HepG2 (cell line): ENCODE measurements around the gene QDPR. TPM values are rescaled to one million over a fixed set of nuclear protein-coding genes. Genes with fewer than 3 reads are reported as not detected.

Experiments
- ATAC-seq: fragments of 200-7000 bp; cut with Tn5 transposase; 3 replicates; pipeline ENCODE4 v1.9.1; 2020; ENCODE audit warnings: mild to moderate bottlenecking, moderate library complexity
- BruUV-seq: library from RNA; stranded (reverse); fragments of 400-500 nt; replicated peaks from 2 replicates; lab custom pipeline; 2021; lab: Mats Ljungman, UMichigan
- CTCF ChIA-PET: fragments of 300-600 bp; formaldehyde crosslinking; extraction: SDS; loops from one replicate; lab custom pipeline; 2021; ENCODE audit warnings: low total read pairs, inconsistent platforms, low intra/inter-chr PET ratio; lab: Yijun Ruan, JAX
- POLR2A ChIA-PET: fragments of 350-600 bp; sonication (Branson Sonifier 250); formaldehyde crosslinking; loops from one replicate; lab custom pipeline; 2020; ENCODE audit warnings: antibody characterized with exemption, inconsistent platforms; lab: Yijun Ruan, JAX
- DNase-seq: peaks from one replicate; pipeline ENCODE4 v3.0.0-alpha.2; 2015; ENCODE audit warnings: low spot score
- FAIRE-seq: peaks from 3 replicates; lab custom pipeline; 2011; peaks lifted over from hg19 to GRCh38; lab: Jason Lieb, UNC
- H2AFZ ChIP-seq: one replicate; pipeline ENCODE4 v1.6.1; 2011; ENCODE audit warnings: low read length, inconsistent platforms
- H3K27ac ChIP-seq: fragments of 300-600 bp; 3 replicates; pipeline ENCODE4 v1.8.0; 2011; ENCODE audit warnings: mixed run types, mild to moderate bottlenecking, mixed read lengths, low read length, inconsistent platforms; ENCODE audit not compliant: insufficient read depth; ENCODE audit errors: extremely low read length
- H3K27me3 ChIP-seq, 2 experiments: fragments of 200-600 bp in 1 of 2; 2 replicates in 1 of 2; 3 replicates in 1 of 2; pipeline versions ENCODE4 v1.6.0 to v1.8.0; 2011; ENCODE audit warnings: low read length in 2 of 2, mild to moderate bottlenecking in 2 of 2, moderate library complexity in 2 of 2, inconsistent platforms in 1 of 2; ENCODE audit not compliant: insufficient read depth in 2 of 2, control insufficient read depth in 1 of 2
- H3K36me3 ChIP-seq, 2 experiments: fragments of 200-600 bp in 1 of 2; replicated peaks in 1 of 2; 2 replicates in 1 of 2; 3 replicates in 1 of 2; pipeline versions ENCODE4 v1.5.1 to v1.8.0; 2011; ENCODE audit warnings: low read length in 2 of 2, inconsistent platforms in 1 of 2; ENCODE audit not compliant: insufficient read depth in 2 of 2, control insufficient read depth in 1 of 2
- H3K4me1 ChIP-seq: 2 replicates; pipeline ENCODE4 v1.5.1; 2012; ENCODE audit warnings: low read length, inconsistent platforms; ENCODE audit not compliant: insufficient read depth
- H3K4me2 ChIP-seq: 2 replicates; pipeline ENCODE4 v1.6.0; 2011; ENCODE audit warnings: low read depth, low read length, inconsistent platforms
- H3K4me3 ChIP-seq, 3 experiments: fragments of 200-600 bp in 1 of 3; sonication (generic), shearing (Covaris generic) in 1 of 3; replicated peaks in 1 of 3; 2 replicates each; pipeline ENCODE4 v1.5.1; 2011 to 2016; ENCODE audit warnings: low read length in 3 of 3, inconsistent platforms in 2 of 3, low read depth in 2 of 3, mild to moderate bottlenecking in 2 of 3, control low read depth in 1 of 3, mixed read lengths in 1 of 3; ENCODE audit not compliant: insufficient read depth in 1 of 3
- H3K79me2 ChIP-seq: one replicate; pipeline ENCODE4 v1.6.1; 2011; ENCODE audit warnings: low read length, inconsistent platforms; ENCODE audit not compliant: insufficient read depth
- H3K9ac ChIP-seq: 2 replicates; pipeline ENCODE4 v1.6.0; 2011; ENCODE audit warnings: mild to moderate bottlenecking, low read depth, low read length, inconsistent platforms; ENCODE audit not compliant: insufficient read depth
- H3K9me3 ChIP-seq: 2 replicates; pipeline ENCODE4 v1.5.1; 2012; ENCODE audit warnings: mild to moderate bottlenecking, low read length
- H4K20me1 ChIP-seq: 2 replicates; pipeline ENCODE4 v1.6.0; 2011; ENCODE audit warnings: inconsistent platforms, mild to moderate bottlenecking, low read length, moderate library complexity; ENCODE audit not compliant: insufficient read depth
- ATF4 ChIP-seq, 2 experiments: fragments of 450-650 bp in 1 of 2; sonication (generic) in 1 of 2; formaldehyde crosslinking; IDR thresholded peaks; 2 replicates each; pipeline versions ENCODE4 v1.5.0 to v1.8.0; 2020 to 2022; ENCODE audit warnings: mild to moderate bottlenecking in 1 of 2, missing genetic modification reagents in 1 of 2
- DDIT3 ChIP-seq: sonication (generic); formaldehyde crosslinking; IDR thresholded peaks from 2 replicates; pipeline ENCODE4 v1.4.0; 2020; ENCODE audit warnings: mild to moderate bottlenecking, missing genetic modification reagents
- HMGXB4 ChIP-seq, 2 experiments: sonication (generic) in 1 of 2; formaldehyde crosslinking in 1 of 2; IDR thresholded peaks; 2 replicates each; pipeline versions ENCODE4 v1.4.0 to v1.6.1; 2018 to 2020; ENCODE audit warnings: missing genetic modification reagents in 2 of 2, borderline replicate concordance in 1 of 2, low read depth in 1 of 2, mild to moderate bottlenecking in 1 of 2, missing biosample characterization in 1 of 2
- IKZF1 ChIP-seq: fragments of 450-650 bp; IDR thresholded peaks from 2 replicates; pipeline ENCODE4 v1.7.1; 2016
- JUND ChIP-seq: sonication (generic); formaldehyde crosslinking; IDR thresholded peaks from 2 replicates; pipeline ENCODE4 v1.8.0; 2022; ENCODE audit warnings: mild to moderate bottlenecking, missing genetic modification reagents
- MAFG ChIP-seq: sonication (generic); formaldehyde crosslinking; IDR thresholded peaks from 2 replicates; pipeline ENCODE4 v1.5.1; 2020; ENCODE audit warnings: mild to moderate bottlenecking, missing genetic modification reagents
- MZF1 ChIP-seq: sonication (generic); formaldehyde crosslinking; IDR thresholded peaks from 2 replicates; pipeline ENCODE4 v1.8.1; 2023; ENCODE audit warnings: mild to moderate bottlenecking, missing genetic modification reagents, borderline replicate concordance
- PATZ1 ChIP-seq: sonication (generic); formaldehyde crosslinking; IDR thresholded peaks from 2 replicates; pipeline ENCODE4 v1.4.0; 2020; ENCODE audit warnings: missing genetic modification reagents
- YEATS4 ChIP-seq: sonication (generic); formaldehyde crosslinking; IDR thresholded peaks from 2 replicates; pipeline ENCODE4 v1.4.0; 2020; ENCODE audit warnings: missing genetic modification reagents, borderline replicate concordance
- ZBTB34 ChIP-seq: sonication (generic); formaldehyde crosslinking; IDR thresholded peaks from 2 replicates; pipeline ENCODE4 v1.8.0; 2022; ENCODE audit warnings: mild to moderate bottlenecking, missing genetic modification reagents
- ZFP1 ChIP-seq: IDR thresholded peaks from 2 replicates; pipeline ENCODE4 v1.6.1; 2016
- ZNF225 ChIP-seq: sonication (generic); formaldehyde crosslinking; IDR thresholded peaks from 2 replicates; pipeline ENCODE4 v1.4.0; 2020; ENCODE audit warnings: mild to moderate bottlenecking, missing genetic modification reagents
- ZNF292 ChIP-seq: sonication (generic); formaldehyde crosslinking; IDR thresholded peaks from 2 replicates; pipeline ENCODE4 v1.8.1; 2022; ENCODE audit warnings: mild to moderate bottlenecking, low read depth, missing genetic modification reagents, borderline replicate concordance
- ZNF704 ChIP-seq: sonication (generic); formaldehyde crosslinking; IDR thresholded peaks from 2 replicates; pipeline ENCODE4 v1.8.1; 2023; ENCODE audit warnings: mild to moderate bottlenecking, inconsistent platforms, moderate library complexity, missing genetic modification reagents, borderline replicate concordance
- ZNF839 ChIP-seq: sonication (generic); formaldehyde crosslinking; IDR thresholded peaks from 2 replicates; pipeline ENCODE4 v1.4.0; 2020; ENCODE audit warnings: missing genetic modification reagents, mild to moderate bottlenecking, borderline replicate concordance
- ZNF879 ChIP-seq: sonication (generic); formaldehyde crosslinking; IDR thresholded peaks from 2 replicates; pipeline ENCODE4 v1.8.1; 2023; ENCODE audit warnings: missing genetic modification reagents
- WGBS: methylation state at CpG from one replicate; pipeline ENCODE4 v1.1.6; 2017; ENCODE audit warnings: low lambda C conversion rate; 5-methylcytosine and 5-hydroxymethylcytosine counted together
- in situ Hi-C: cut with HindIII; loops from 2 replicates; pipeline ENCODE4 v1.10.0; 2017; ENCODE audit warnings: low pct_unique_long_range_greater_than_20kb; ENCODE audit not compliant: extremely low pct_ligation_motif_present
- intact Hi-C: fragments of 100-400 bp; cut with micrococcal nuclease; formaldehyde crosslinking; loops from one replicate; pipeline ENCODE4 v1.10.0; 2022; ENCODE audit not compliant: unreplicated experiment
- polyA plus RNA-seq, 8 experiments: library from polyadenylated mRNA; depleted of rRNA in 3 of 8; stranded (reverse) in 7 of 8; unstranded in 1 of 8; fragments of >200 nt; fragmentation: Illumina TruSeq in 4 of 8; extraction: Trizol in 4 of 8; gene quantifications; 2 replicates each; pipeline versions ENCODE4 v1.2.1 to v1.2.3, GENCODE V29; 2011 to 2016; ENCODE audit warnings: low read depth in 4 of 8, missing spikeins in 1 of 8, mixed read lengths in 1 of 8; ENCODE audit not compliant: insufficient read depth in 1 of 8
- total RNA-seq, 5 experiments: library from RNA; depleted of rRNA; stranded (reverse); fragments of >200 nt; fragmentation: Illumina TruSeq; extraction: Trizol; gene quantifications; 2 replicates each; pipeline ENCODE4 v1.2.3, GENCODE V29; 2016; ENCODE audit warnings: low read depth in 1 of 5

QDPR gene
- total and polyA plus RNA-seq, 2 of the 13 experiments (the other 11 are each of a cell fraction or from before 2014, with no cell fraction given): 9.9 to 95.5 TPM

GRCh38 chr4:17436750-17437090 lies 75.2 kb downstream of the QDPR start:
- Histone ChIP-seq H2AFZ (no peak overlapping the region), H3K9me3 (no peaks in the 10 kb centered on the region), H3K4me2 (no peak overlapping the region), H3K9ac (no peak overlapping the region), H3K27me3 (no peaks in the 10 kb centered on the region), H3K4me1 (no peaks in the 10 kb centered on the region), H3K27ac (no peak overlapping the region), H4K20me1 (no peaks in the 10 kb centered on the region), H3K4me3 (no peak overlapping the region), H3K36me3 (no peaks in the 10 kb centered on the region), H3K79me2 (no peaks in the 10 kb centered on the region)
- ATAC-seq (no peak), DNase-seq (no peak), FAIRE-seq (no peak)
- CTCF ChIA-PET: no interaction called here
- POLR2A ChIA-PET: no interaction called here
- BruUV-seq: no TSS peak
- intact Hi-C loops (no loop called here), in situ Hi-C loops (no loop called here)
- 40% methylated on average over 9 of the region's 28 CpGs for WGBS
- TF ChIP-seq ZNF879 (no peak), PATZ1 (no peak), ZBTB34 (no peak), ZNF839 (CRISPR knock-in tag) (no peak), ZFP1 (CRISPR knock-in tag) (no peak), YEATS4 (CRISPR knock-in tag) (no peak), ZNF292 (CRISPR knock-in tag) (no peak), ATF4 (CRISPR knock-in tag; IDR thresholded peaks at IDR 0.05) (no peak), DDIT3 (CRISPR knock-in tag) (no peak), ZNF225 (no peak), ZNF704 (CRISPR knock-in tag) (no peak), HMGXB4 (CRISPR knock-in tag; IDR thresholded peaks at IDR 0.05; ENCODE audit: borderline replicate concordance in 1 of 2, low read depth in 1 of 2) (no peak), MZF1 (no peak), JUND (CRISPR knock-in tag) (no peak), IKZF1 (no peak), MAFG (CRISPR knock-in tag) (no peak)
